NOMO-1 treated with dmso at 0.1 percent for 144 hours (cell line): ENCODE measurements around the gene SH3GLB1.
A peak's percentile ranks its signal among the peaks of the same experiment; 100 is the strongest.

Experiments used
- DNase-seq: peaks from one replicate; lab custom pipeline; 2025; ENCODE audit not compliant: unreplicated experiment; lab: John Stamatoyannopoulos, UW

The SH3GLB1 gene

GRCh38 chr1:86773341-86774288 is 69.2 kb downstream of the SH3GLB1 start:
- peak; percentile 11 for DNase-seq

GRCh38 chr1:86774305-86775295 is 70.2 kb downstream of the SH3GLB1 start:
- peak; percentile 94 for DNase-seq

GRCh38 chr1:86775395-86775794 is 71.0 kb downstream of the SH3GLB1 start:
- no peak for DNase-seq

- no peak for DNase-seq
Observed at GRCh38 chr1:86776108-86776507, 71.7 kb downstream of the SH3GLB1 start.

GRCh38 chr1:86778569-86779239 is 74.3 kb downstream of the SH3GLB1 start:
- DNase-seq: no peak

GRCh38 chr1:86779308-86780191 is 75.2 kb downstream of the SH3GLB1 start:
- no peak for DNase-seq

GRCh38 chr1:86782482-86782881 is 78.1 kb downstream of the SH3GLB1 start:
- no peak for DNase-seq

- DNase-seq: no peak
Observed at GRCh38 chr1:86787621-86788020, 83.2 kb downstream of the SH3GLB1 start.

- peak; percentile 58 for DNase-seq
Observed at GRCh38 chr1:86788300-86789206, 84.2 kb downstream of the SH3GLB1 start.

GRCh38 chr1:86795316-86795715 is 90.9 kb downstream of the SH3GLB1 start:
- DNase-seq: no peak
